IMR-90 (cell line): ENCODE measurements around the gene LRRC52. TPM values are rescaled to one million over a fixed set of nuclear protein-coding genes. Genes with fewer than 3 reads are reported as not detected.

Experiments used
- ATAC-seq: fragments of 200-7000 bp; cut with Tn5 transposase; 2 replicates; pipeline ENCODE4 v1.9.1; 2020; ENCODE audit warnings: low read depth, mild to moderate bottlenecking, moderate library complexity
- BruUV-seq: library from RNA; stranded (reverse); fragments of 400-500 nt; replicated peaks from 2 replicates; lab custom pipeline; 2021; lab: Mats Ljungman, UMichigan
- CTCF ChIA-PET: fragments of 300-600 bp; formaldehyde crosslinking; extraction: SDS; loops from one replicate; lab custom pipeline; 2021; ENCODE audit warnings: antibody characterized with exemption; lab: Yijun Ruan, JAX
- POLR2A ChIA-PET: fragments of 300-600 bp; sonication (Branson Sonifier 250); formaldehyde crosslinking; loops from one replicate; lab custom pipeline; 2022; ENCODE audit warnings: antibody characterized with exemption; ENCODE audit not compliant: unreplicated experiment; lab: Charles Lee
- DNase-seq: peaks from one replicate; pipeline ENCODE4 v3.0.0; 2013
- H2AFZ ChIP-seq: replicated peaks from 2 replicates; pipeline ENCODE3; 2013; ENCODE audit warnings: low read length, mild to moderate bottlenecking; ENCODE audit not compliant: poor library complexity
- H2AK5ac ChIP-seq: 2 replicates; pipeline ENCODE4 v1.6.1; 2013; ENCODE audit warnings: low read depth, low read length, inconsistent platforms
- H2AK9ac ChIP-seq: replicated peaks from 2 replicates; pipeline ENCODE3; 2013; ENCODE audit warnings: mild to moderate bottlenecking, low read depth, low read length, moderate library complexity; ENCODE audit not compliant: poor library complexity
- H2BK120ac ChIP-seq: 2 replicates; pipeline ENCODE4 v1.6.1; 2013; ENCODE audit warnings: low read depth, low read length, inconsistent platforms
- H2BK15ac ChIP-seq: 3 replicates; pipeline ENCODE4 v1.6.1; 2013; ENCODE audit warnings: low read depth, low read length, inconsistent platforms
- H2BK20ac ChIP-seq: 2 replicates; pipeline ENCODE4 v1.6.1; 2013; ENCODE audit warnings: low read depth, mild to moderate bottlenecking, inconsistent platforms, low read length, moderate library complexity
- H2BK5ac ChIP-seq: 2 replicates; pipeline ENCODE4 v1.6.1; 2013; ENCODE audit warnings: mild to moderate bottlenecking, low read depth, low read length, inconsistent platforms; ENCODE audit not compliant: poor library complexity, severe bottlenecking
- H3K14ac ChIP-seq: replicated peaks from 2 replicates; pipeline ENCODE4 v1.6.1; 2013; ENCODE audit warnings: low read depth, low read length, inconsistent platforms
- H3K18ac ChIP-seq: 2 replicates; pipeline ENCODE4 v1.6.1; 2013; ENCODE audit warnings: low read depth, low read length, control low read depth
- H3K23ac ChIP-seq: 2 replicates; pipeline ENCODE4 v1.6.1; 2013; ENCODE audit warnings: low read depth, low read length, inconsistent platforms
- H3K27ac ChIP-seq: 2 replicates; pipeline ENCODE4 v1.5.1; 2013; ENCODE audit warnings: mild to moderate bottlenecking, control low read depth, low read length; ENCODE audit not compliant: insufficient read depth
- H3K27me3 ChIP-seq: 2 replicates; pipeline ENCODE4 v1.6.1; 2013; ENCODE audit warnings: low read length; ENCODE audit not compliant: control insufficient read depth, insufficient read depth
- H3K36me3 ChIP-seq: 2 replicates; pipeline ENCODE4 v1.6.1; 2013; ENCODE audit warnings: low read length, mixed read lengths; ENCODE audit not compliant: control insufficient read depth, insufficient read depth
- H3K4ac ChIP-seq: 2 replicates; pipeline ENCODE4 v1.6.1; 2013; ENCODE audit warnings: low read depth, low read length, inconsistent platforms
- H3K4me1 ChIP-seq: 2 replicates; pipeline ENCODE4 v1.6.1; 2013; ENCODE audit warnings: low read length, mixed read lengths; ENCODE audit not compliant: control insufficient read depth, insufficient read depth
- H3K4me2 ChIP-seq: 2 replicates; pipeline ENCODE4 v1.6.1; 2013; ENCODE audit warnings: low read depth, mild to moderate bottlenecking, control low read depth, low read length, moderate library complexity
- H3K4me3 ChIP-seq: 2 replicates; pipeline ENCODE4 v1.5.1; 2013; ENCODE audit warnings: low read depth, mild to moderate bottlenecking, control low read depth, low read length, moderate library complexity; ENCODE audit not compliant: insufficient read depth
- H3K56ac ChIP-seq: 2 replicates; pipeline ENCODE4 v1.6.1; 2013; ENCODE audit warnings: low read length, inconsistent platforms; ENCODE audit not compliant: insufficient read depth; ENCODE audit errors: extremely low read depth
- H3K79me1 ChIP-seq, 2 experiments: 2 replicates each; pipeline ENCODE4 v1.6.1; 2013; ENCODE audit warnings: low read length in 2 of 2, inconsistent platforms in 1 of 2, low read depth in 1 of 2
- H3K9ac ChIP-seq: 2 replicates; pipeline ENCODE4 v1.6.1; 2013; ENCODE audit warnings: low read depth, low read length, control low read depth
- H3K9me1 ChIP-seq: 2 replicates; pipeline ENCODE4 v1.6.1; 2013; ENCODE audit warnings: low read length, inconsistent platforms; ENCODE audit not compliant: insufficient read depth
- H3K9me3 ChIP-seq: 2 replicates; pipeline ENCODE4 v1.6.1; 2013; ENCODE audit warnings: low read length; ENCODE audit not compliant: control insufficient read depth, insufficient read depth
- H4K20me1 ChIP-seq: 2 replicates; pipeline ENCODE4 v1.6.1; 2013; ENCODE audit warnings: low read length, inconsistent platforms; ENCODE audit not compliant: insufficient read depth
- H4K5ac ChIP-seq: 2 replicates; pipeline ENCODE4 v1.6.1; 2013; ENCODE audit warnings: mild to moderate bottlenecking, low read depth, low read length, control low read depth
- H4K8ac ChIP-seq, 2 experiments: 2 replicates each; pipeline ENCODE4 v1.6.1; 2013; ENCODE audit warnings: low read depth in 2 of 2, low read length in 2 of 2, control low read depth in 1 of 2, inconsistent platforms in 1 of 2
- H4K91ac ChIP-seq: 2 replicates; pipeline ENCODE4 v1.6.1; 2013; ENCODE audit warnings: low read depth, low read length, inconsistent platforms; ENCODE audit not compliant: insufficient read depth
- BHLHE40 ChIP-seq: fragments of 150-350 bp; IDR thresholded peaks from 2 replicates; pipeline ENCODE4 v1.6.1; 2016; ENCODE audit warnings: mild to moderate bottlenecking, low read depth, low read length
- CEBPB ChIP-seq: IDR thresholded peaks from 2 replicates; pipeline ENCODE4 v1.6.1; 2012; ENCODE audit warnings: low read depth, low read length, improper control_type of control experiment
- CHD1 ChIP-seq: IDR thresholded peaks from 2 replicates; pipeline ENCODE4 v1.6.1; 2012; ENCODE audit warnings: low read depth, low read length, improper control_type of control experiment
- FOS ChIP-seq: fragments of 150-350 bp; IDR thresholded peaks from 2 replicates; pipeline ENCODE4 v1.6.1; 2016; ENCODE audit warnings: low read depth, low read length
- MAFK ChIP-seq: IDR thresholded peaks from 2 replicates; pipeline ENCODE4 v1.6.1; 2012; ENCODE audit warnings: low read depth, low read length, improper control_type of control experiment
- MAZ ChIP-seq: IDR thresholded peaks from 2 replicates; pipeline ENCODE4 v1.6.1; 2012; ENCODE audit warnings: low read depth, mild to moderate bottlenecking, low read length, improper control_type of control experiment, moderate library complexity, borderline replicate concordance
- NFE2L2 ChIP-seq: fragments of 150-350 bp; IDR thresholded peaks from 2 replicates; pipeline ENCODE4 v1.6.1; 2016; ENCODE audit warnings: low read depth, mild to moderate bottlenecking, low read length
- POLR2A ChIP-seq: IDR thresholded peaks from 2 replicates; pipeline ENCODE4 v1.6.1; 2012; ENCODE audit warnings: mild to moderate bottlenecking, low read depth, low read length
- RAD21 ChIP-seq: IDR thresholded peaks from 2 replicates; pipeline ENCODE4 v1.6.1; 2012; ENCODE audit warnings: low read length, improper control_type of control experiment
- RCOR1 ChIP-seq: IDR thresholded peaks from 2 replicates; pipeline ENCODE4 v1.6.1; 2012; ENCODE audit warnings: mild to moderate bottlenecking, low read length, improper control_type of control experiment; ENCODE audit not compliant: insufficient replicate concordance
- RFX5 ChIP-seq: IDR thresholded peaks from 2 replicates; pipeline ENCODE4 v1.8.0; 2012; ENCODE audit warnings: low read depth, mild to moderate bottlenecking, low read length, moderate library complexity
- SMC3 ChIP-seq: fragments of 150-350 bp; IDR thresholded peaks from 2 replicates; pipeline ENCODE4 v1.6.1; 2016; ENCODE audit warnings: low read depth, mild to moderate bottlenecking, antibody characterized with exemption, low read length, moderate library complexity
- WGBS, 2 experiments: methylation state at CpG; one replicate each; pipeline versions ENCODE4 v1.1.5 to v1.1.7; 2013; ENCODE audit warnings: missing lambda C conversion rate in 2 of 2; ENCODE audit not compliant: insufficient read length in 1 of 2; ENCODE audit errors: extremely low coverage in 2 of 2; 5-methylcytosine and 5-hydroxymethylcytosine counted together
- dilution Hi-C: fragments of 300-500 bp; cut with HindIII; formaldehyde crosslinking; loops from one replicate; pipeline ENCODE4 v1.14.3; 2018; ENCODE audit warnings: low sequenced_read_pairs; ENCODE audit not compliant: unreplicated experiment
- in situ Hi-C: fragments of 300-500 bp; cut with MboI; formaldehyde crosslinking; loops from 3 replicates; pipeline ENCODE4 v1.14.3; 2019; ENCODE audit warnings: low sequenced_read_pairs, inconsistent platforms, mixed read lengths
- intact Hi-C: fragments of 100-400 bp; cut with micrococcal nuclease; formaldehyde crosslinking; loops from 2 replicates; pipeline ENCODE4 v1.10.0; 2022
- polyA plus RNA-seq, 3 experiments: library from polyadenylated mRNA; depleted of rRNA; stranded (reverse); fragments of >200 nt; gene quantifications; 2 replicates each; pipeline ENCODE4 v1.2.3, GENCODE V29; 2012; ENCODE audit warnings: low replicate concordance in 1 of 3
- total RNA-seq: library from RNA; depleted of rRNA; stranded (reverse); fragments of >200 nt; gene quantifications from 2 replicates; pipeline ENCODE4 v1.2.3, GENCODE V29; 2012
- TF ChIP-seq, protein P1 (sequence below): fragments of 150-350 bp; IDR thresholded peaks from 2 replicates; pipeline ENCODE4 v1.6.1; 2016; ENCODE audit warnings: low read depth, mild to moderate bottlenecking, low read length, moderate library complexity, borderline replicate concordance
- TF ChIP-seq, protein P2 (sequence below): fragments of 150-350 bp; IDR thresholded peaks from 2 replicates; pipeline ENCODE4 v1.6.1; 2017; ENCODE audit warnings: mild to moderate bottlenecking, antibody characterized with exemption, low read length, low read depth
- TF ChIP-seq, protein P3 (sequence below): conservative IDR thresholded peaks from 2 replicates; pipeline ENCODE4 v1.5.1; 2012; ENCODE audit warnings: mild to moderate bottlenecking, low read depth, low read length, improper control_type of control experiment

The LRRC52 gene
- total and polyA plus RNA-seq, 2 of the 4 experiments (the other 2 are of a cell fraction), result not detected

DNA sequence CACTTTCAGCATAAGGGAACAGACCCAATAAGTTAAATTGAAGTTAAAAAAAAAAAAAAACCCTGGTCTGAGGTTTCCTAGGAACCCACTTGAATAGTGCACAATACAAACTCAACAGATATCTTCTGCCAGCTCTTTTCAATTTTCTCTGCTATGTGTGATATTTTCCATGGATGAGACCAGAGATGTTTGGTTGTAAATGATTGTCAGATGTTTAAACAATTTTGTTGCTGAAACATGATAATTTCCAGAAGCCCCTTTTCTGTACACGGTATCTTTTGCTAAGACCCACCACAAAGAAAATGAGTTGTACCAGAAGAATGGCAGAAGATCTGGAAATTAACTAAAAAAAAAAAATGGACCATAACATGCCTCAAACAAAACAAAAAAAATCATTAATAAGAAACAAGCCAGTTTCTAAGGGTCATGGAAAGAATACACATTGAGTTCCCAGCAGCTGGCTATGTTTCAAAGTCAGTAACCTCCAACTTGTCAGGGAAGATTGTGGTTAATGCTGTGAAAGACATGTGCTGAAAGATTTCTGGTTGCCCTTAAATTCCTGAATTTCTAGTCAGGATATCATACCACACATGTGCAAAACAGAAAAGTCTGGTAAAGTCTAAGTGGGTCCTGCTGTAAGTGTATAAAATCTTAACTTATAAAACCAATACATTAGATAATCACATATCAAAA, 51.6 kb downstream of the LRRC52 start:
- WGBS, 2 experiments, result no CpG with 5 or more reads among the region's 1 CpG
- no peak overlapping the region for H3K4me3 ChIP-seq
- H3K4ac ChIP-seq, result no peak overlapping the region
- H3K9ac ChIP-seq, result no peak overlapping the region
- H2AFZ ChIP-seq, result no peak overlapping the region
- peaks cover 4% of the 10 kb centered on the region for H3K27me3 ChIP-seq
- H2BK5ac ChIP-seq, result no peak overlapping the region
- no peak overlapping the region for H3K27ac ChIP-seq
- peaks cover 2% of the 10 kb centered on the region; the same call in 1 of the 2 replicates for H3K4me1 ChIP-seq
- no peak overlapping the region for H3K18ac ChIP-seq
- no peaks in the 10 kb centered on the region for H3K79me1 ChIP-seq
- H2BK15ac ChIP-seq, result no peak overlapping the region
- H4K8ac ChIP-seq, result no peak overlapping the region
- in situ Hi-C loops, result loop anchor here (25.0 kb wide), 1 partner anchor 458 kb away; no protein-coding TSS in a partner anchor
- no TSS peak for BruUV-seq
- CTCF ChIA-PET, result interaction anchor here (0.6 kb wide), 1 partner anchor 201 kb away, joined by 3 read pairs; no protein-coding TSS in a partner anchor
- H2AK9ac ChIP-seq, result no peak overlapping the region
- no peaks in the 10 kb centered on the region for H3K36me3 ChIP-seq
- TF ChIP-seq CEBPB, result no peak
- TF ChIP-seq RAD21, result no peak
- TF ChIP-seq, protein P1, sequence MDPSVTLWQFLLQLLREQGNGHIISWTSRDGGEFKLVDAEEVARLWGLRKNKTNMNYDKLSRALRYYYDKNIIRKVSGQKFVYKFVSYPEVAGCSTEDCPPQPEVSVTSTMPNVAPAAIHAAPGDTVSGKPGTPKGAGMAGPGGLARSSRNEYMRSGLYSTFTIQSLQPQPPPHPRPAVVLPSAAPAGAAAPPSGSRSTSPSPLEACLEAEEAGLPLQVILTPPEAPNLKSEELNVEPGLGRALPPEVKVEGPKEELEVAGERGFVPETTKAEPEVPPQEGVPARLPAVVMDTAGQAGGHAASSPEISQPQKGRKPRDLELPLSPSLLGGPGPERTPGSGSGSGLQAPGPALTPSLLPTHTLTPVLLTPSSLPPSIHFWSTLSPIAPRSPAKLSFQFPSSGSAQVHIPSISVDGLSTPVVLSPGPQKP, result no peak
- TF ChIP-seq, protein P2, sequence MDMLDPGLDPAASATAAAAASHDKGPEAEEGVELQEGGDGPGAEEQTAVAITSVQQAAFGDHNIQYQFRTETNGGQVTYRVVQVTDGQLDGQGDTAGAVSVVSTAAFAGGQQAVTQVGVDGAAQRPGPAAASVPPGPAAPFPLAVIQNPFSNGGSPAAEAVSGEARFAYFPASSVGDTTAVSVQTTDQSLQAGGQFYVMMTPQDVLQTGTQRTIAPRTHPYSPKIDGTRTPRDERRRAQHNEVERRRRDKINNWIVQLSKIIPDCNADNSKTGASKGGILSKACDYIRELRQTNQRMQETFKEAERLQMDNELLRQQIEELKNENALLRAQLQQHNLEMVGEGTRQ, result no peak
- TF ChIP-seq RCOR1, result no peak
- TF ChIP-seq NFE2L2, result no peak
- TF ChIP-seq RFX5, result no peak
- no peak for TF ChIP-seq BHLHE40
- TF ChIP-seq SMC3, result no peak
- TF ChIP-seq, protein P3, sequence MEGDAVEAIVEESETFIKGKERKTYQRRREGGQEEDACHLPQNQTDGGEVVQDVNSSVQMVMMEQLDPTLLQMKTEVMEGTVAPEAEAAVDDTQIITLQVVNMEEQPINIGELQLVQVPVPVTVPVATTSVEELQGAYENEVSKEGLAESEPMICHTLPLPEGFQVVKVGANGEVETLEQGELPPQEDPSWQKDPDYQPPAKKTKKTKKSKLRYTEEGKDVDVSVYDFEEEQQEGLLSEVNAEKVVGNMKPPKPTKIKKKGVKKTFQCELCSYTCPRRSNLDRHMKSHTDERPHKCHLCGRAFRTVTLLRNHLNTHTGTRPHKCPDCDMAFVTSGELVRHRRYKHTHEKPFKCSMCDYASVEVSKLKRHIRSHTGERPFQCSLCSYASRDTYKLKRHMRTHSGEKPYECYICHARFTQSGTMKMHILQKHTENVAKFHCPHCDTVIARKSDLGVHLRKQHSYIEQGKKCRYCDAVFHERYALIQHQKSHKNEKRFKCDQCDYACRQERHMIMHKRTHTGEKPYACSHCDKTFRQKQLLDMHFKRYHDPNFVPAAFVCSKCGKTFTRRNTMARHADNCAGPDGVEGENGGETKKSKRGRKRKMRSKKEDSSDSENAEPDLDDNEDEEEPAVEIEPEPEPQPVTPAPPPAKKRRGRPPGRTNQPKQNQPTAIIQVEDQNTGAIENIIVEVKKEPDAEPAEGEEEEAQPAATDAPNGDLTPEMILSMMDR, result no peak
- TF ChIP-seq CHD1, result no peak
- no peak for TF ChIP-seq POLR2A
- no peak for TF ChIP-seq MAFK
- TF ChIP-seq FOS, result no peak
- TF ChIP-seq MAZ, result no peak
- H3K14ac ChIP-seq, result no peak overlapping the region
- intact Hi-C loops, result loop anchor here (10.0 kb wide), 1 partner anchor 481 kb away; no protein-coding TSS in a partner anchor
- no peak overlapping the region for H4K91ac ChIP-seq
- H2AK5ac ChIP-seq, result no peak overlapping the region
- no peak overlapping the region for H2BK20ac ChIP-seq
- no peak overlapping the region for H4K5ac ChIP-seq
- H3K9me1 ChIP-seq, result no peaks in the 10 kb centered on the region; the same call in 1 of the 2 replicates
- dilution Hi-C loops, result loop anchor here (25.0 kb wide), 1 partner anchor 208 kb away; no protein-coding TSS in a partner anchor
- POLR2A ChIA-PET, result no interaction called here
- no peak overlapping the region for H3K23ac ChIP-seq
- ATAC-seq, result no peak
- H2BK120ac ChIP-seq, result no peak overlapping the region
- no peaks in the 10 kb centered on the region for H4K20me1 ChIP-seq
- H3K9me3 ChIP-seq, result no peaks in the 10 kb centered on the region
- DNase-seq, result peak; percentile 16
- no peak overlapping the region for H3K56ac ChIP-seq
- H3K4me2 ChIP-seq, result no peak overlapping the region
